Measurements from ENCODE around the gene GFRA1.

DNA sequence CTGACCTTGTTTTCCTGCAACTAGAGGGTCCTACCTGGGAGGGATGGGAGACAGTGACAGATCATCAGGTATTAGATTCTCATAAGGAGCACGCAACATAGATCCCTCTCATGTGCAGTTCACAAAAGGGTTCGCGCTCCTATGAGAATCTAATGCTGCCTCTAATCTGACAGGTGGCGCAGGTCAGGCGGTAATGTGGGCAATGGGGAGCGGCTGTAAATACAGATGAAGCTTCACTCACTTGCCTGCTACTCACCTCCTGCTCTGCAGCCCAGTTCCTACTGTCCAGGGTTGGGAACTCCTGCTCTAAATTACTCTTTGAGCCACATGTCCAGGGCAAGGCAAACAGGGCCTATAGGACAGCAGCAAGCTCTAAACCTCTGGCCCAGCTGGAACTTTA, 46.2 kb downstream of the GFRA1 start:
- no peak for TF ChIP-seq CTCF (IDR thresholded peaks at IDR 0.05 in 2 of 3, conservative IDR thresholded peaks at IDR 0.05 in 1 of 3; ENCODE audit: borderline replicate concordance in 1 of 3, insufficient read depth in 1 of 3, low read depth in 2 of 3, low read length in 2 of 3)
- no peak for TF ChIP-seq POLR2A (IDR thresholded peaks at IDR 0.05; ENCODE audit: borderline replicate concordance, extremely low read depth, insufficient read depth, insufficient read length)
- TF ChIP-seq ELF1 (IDR thresholded peaks at IDR 0.05; ENCODE audit: borderline replicate concordance, low read depth): no peak
- TF ChIP-seq, protein P1, sequence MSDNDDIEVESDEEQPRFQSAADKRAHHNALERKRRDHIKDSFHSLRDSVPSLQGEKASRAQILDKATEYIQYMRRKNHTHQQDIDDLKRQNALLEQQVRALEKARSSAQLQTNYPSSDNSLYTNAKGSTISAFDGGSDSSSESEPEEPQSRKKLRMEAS (IDR thresholded peaks at IDR 0.05): no peak
- no peak for TF ChIP-seq SIN3A (IDR thresholded peaks at IDR 0.05; ENCODE audit: low read depth)
- TF ChIP-seq EZH2 (IDR thresholded peaks at IDR 0.05): no peak
- TF ChIP-seq, protein P2, sequence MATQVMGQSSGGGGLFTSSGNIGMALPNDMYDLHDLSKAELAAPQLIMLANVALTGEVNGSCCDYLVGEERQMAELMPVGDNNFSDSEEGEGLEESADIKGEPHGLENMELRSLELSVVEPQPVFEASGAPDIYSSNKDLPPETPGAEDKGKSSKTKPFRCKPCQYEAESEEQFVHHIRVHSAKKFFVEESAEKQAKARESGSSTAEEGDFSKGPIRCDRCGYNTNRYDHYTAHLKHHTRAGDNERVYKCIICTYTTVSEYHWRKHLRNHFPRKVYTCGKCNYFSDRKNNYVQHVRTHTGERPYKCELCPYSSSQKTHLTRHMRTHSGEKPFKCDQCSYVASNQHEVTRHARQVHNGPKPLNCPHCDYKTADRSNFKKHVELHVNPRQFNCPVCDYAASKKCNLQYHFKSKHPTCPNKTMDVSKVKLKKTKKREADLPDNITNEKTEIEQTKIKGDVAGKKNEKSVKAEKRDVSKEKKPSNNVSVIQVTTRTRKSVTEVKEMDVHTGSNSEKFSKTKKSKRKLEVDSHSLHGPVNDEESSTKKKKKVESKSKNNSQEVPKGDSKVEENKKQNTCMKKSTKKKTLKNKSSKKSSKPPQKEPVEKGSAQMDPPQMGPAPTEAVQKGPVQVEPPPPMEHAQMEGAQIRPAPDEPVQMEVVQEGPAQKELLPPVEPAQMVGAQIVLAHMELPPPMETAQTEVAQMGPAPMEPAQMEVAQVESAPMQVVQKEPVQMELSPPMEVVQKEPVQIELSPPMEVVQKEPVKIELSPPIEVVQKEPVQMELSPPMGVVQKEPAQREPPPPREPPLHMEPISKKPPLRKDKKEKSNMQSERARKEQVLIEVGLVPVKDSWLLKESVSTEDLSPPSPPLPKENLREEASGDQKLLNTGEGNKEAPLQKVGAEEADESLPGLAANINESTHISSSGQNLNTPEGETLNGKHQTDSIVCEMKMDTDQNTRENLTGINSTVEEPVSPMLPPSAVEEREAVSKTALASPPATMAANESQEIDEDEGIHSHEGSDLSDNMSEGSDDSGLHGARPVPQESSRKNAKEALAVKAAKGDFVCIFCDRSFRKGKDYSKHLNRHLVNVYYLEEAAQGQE (IDR thresholded peaks at IDR 0.05; ENCODE audit: low read depth): no peak
- TF ChIP-seq TCF7L2 (IDR thresholded peaks at IDR 0.05; ENCODE audit: borderline replicate concordance, extremely low read depth, insufficient read depth, insufficient read length): no peak
- TF ChIP-seq POLR2AphosphoS5 (IDR thresholded peaks at IDR 0.05; ENCODE audit: low read depth, low read length): no peak
- no peak for TF ChIP-seq RAD21 (IDR thresholded peaks at IDR 0.05; ENCODE audit: low read depth)
- no peak for TF ChIP-seq EZH2phosphoT487 (IDR thresholded peaks at IDR 0.05; ENCODE audit: borderline replicate concordance)
- TF ChIP-seq EGR1 (IDR thresholded peaks at IDR 0.05; ENCODE audit: low read depth): no peak
- TF ChIP-seq CEBPB (IDR thresholded peaks at IDR 0.05; ENCODE audit: low read depth): no peak
